Prostate gland (tissue), 2 donors: ENCODE measurements around the gene CCDC134.

Experiments used
- CTCF ChIP-seq, 4 experiments: fragments of 200-600 bp in 2 of 4; fragments of 450-650 bp in 2 of 4; sonication (generic) in 2 of 4; IDR thresholded peaks; 1 replicate in 3 of 4; 2 replicates in 1 of 4; pipeline ENCODE4 v1.5.1; 2016 to 2019; ENCODE audit warnings: antibody characterized with exemption in 4 of 4, mild to moderate bottlenecking in 2 of 4, moderate library complexity in 2 of 4
- POLR2A ChIP-seq: fragments of 450-650 bp; IDR thresholded peaks from one replicate; pipeline ENCODE4 v1.6.1; 2016; ENCODE audit warnings: antibody characterized with exemption, mild to moderate bottlenecking
- POLR2AphosphoS5 ChIP-seq: sonication (generic); formaldehyde crosslinking; IDR thresholded peaks from one replicate; pipeline ENCODE4 v1.6.1; 2017; ENCODE audit warnings: antibody characterized with exemption

DNA sequence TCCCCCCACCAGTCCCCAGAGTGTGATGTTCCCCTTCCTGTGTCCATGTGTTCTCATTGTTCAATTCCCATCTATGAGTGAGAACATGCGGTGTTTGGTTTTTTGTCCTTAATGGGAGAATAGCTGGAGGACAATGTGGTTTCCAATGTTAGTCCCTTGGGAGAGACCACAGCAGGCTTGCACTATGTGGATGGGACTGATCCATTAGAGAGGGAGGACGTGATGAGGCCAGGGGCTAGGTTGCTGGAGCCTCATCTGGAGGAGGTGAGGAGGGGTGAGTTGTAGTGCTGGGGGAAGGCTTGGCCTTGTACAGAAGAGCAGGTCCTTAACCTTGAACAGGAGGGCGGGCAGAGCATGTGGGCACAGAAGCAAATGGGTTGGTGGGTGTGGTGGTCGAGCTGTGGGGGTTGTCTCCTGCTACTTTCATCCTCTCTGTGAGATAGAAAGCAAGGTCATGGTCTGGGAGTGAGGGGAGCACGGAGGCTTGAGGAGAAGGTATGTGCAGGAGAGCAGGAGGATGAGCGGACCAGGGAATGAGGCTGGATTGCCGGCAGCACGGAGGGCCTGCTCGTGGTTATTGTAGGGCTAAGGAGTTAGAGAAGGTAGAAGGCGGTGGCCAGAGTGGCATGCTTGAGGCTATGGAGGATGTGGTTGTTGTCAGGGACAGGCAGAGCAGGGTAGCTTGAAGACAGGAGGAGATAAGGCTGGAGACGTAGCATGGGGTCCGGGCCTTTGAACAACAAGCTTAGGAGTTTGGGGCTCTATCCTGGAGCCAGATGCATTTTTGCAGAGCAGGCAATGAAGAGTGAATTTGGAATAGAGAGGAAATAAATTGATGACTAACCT lies 21.2 kb downstream of the CCDC134 start:
- TF ChIP-seq CTCF (IDR thresholded peaks at IDR 0.05) (no peak), POLR2A (no peak), POLR2AphosphoS5 (no peak)
